ENCODE data around the gene FRZB.

FRZB gene

DNA sequence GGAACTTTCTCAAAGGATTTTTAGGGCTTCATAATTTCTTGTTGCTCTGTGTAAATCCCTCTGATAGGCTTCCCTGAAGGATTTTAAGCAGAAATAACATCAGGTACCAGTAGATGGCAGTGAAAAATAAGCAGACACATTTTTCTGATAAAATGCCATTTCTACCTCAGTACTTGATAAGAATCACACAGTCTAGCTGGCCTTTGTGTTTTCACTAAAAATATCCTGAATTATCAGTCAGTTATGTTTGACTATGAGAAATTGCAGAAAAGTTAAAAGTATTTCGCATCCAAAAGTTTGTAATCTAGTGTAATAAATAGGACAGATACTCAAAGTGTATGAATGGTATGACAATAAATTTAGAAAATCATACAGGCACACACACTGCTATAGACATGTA lies 81.7 kb downstream of the FRZB start:
- peak; percentile 31 for DNase-seq (ENCODE audit: low spot score)

DNA sequence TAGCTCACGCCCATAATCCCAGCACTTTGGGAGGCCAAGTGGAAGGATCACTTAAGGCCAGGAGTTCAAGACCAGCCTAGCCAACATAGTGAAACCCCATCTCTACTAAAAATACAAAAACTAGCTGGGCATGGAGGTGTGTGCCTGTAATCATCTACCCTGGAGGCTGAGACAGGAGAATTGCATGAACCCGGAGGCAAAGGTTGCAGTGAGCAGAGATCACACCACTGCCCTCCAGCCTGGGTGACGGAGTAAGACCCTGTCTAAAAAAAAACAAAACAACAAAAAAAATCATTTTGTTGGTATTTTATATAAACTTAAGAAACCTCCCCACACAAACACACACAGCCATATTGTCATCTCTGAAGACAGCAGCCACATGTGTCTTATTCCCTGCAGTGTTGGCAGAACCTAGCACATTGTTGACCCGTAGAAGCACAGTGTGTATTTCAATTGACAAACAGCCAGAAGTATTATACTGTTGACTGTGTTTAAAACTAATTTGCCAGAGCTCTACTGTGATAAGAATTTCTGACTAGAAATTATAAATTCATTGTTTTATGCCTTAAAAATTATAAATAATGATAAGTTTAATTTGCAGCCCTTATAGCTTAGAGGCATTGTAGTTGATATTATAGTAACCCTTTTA lies 82.3 kb downstream of the FRZB start:
- DNase-seq (ENCODE audit: low spot score), result no peak

Data from SW480 (cell line).